ENCODE measurements around the gene WIPF2. TPM values are rescaled to one million over a fixed set of nuclear protein-coding genes. Genes with fewer than 3 reads are reported as not detected.

The WIPF2 gene
- total and polyA plus RNA-seq, 2 experiments from 2014 or later, result 9.2 TPM

DNA sequence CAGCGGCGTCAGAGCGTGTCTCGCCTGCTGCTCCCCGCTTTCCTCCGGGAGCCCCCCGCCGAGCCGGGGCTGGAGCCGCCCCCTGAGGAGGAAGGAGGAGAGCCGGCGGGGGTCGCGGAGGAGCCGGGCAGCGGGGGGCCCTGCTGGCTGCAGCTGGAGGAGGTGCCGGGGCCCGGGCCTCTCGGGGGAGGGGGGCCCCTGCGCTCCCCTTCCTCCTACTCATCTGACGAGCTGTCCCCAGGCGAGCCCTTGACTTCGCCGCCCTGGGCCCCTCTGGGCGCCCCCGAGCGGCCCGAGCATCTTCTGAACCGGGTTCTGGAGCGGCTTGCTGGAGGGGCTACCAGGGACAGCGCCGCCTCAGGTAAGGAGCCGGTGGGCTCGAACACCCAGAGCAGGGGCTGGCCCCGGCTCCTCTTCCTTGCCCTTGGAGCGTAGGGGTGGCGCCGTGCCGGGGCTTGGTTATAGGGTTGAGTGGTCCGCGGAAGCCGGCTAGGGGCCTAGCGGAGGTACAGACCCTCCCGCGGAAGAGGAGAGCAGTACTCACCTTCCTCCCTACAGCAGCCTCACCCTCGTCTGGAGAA lies 41.0 kb upstream of the WIPF2 start:
- H3K9me2 ChIP-seq (ENCODE audit: insufficient read depth), result no peaks in the 10 kb centered on the region
- H3K79me2 ChIP-seq (replicated peaks; ENCODE audit: insufficient read depth), result no peaks in the 10 kb centered on the region
- peak; percentile 69 for ATAC-seq
- H3K4me3 Mint-ChIP-seq, result peak overlapping the region; percentile 67
- no peaks in the 10 kb centered on the region; the same call in 2 of the 3 replicates for H3K9me3 Mint-ChIP-seq
- DNase-seq (ENCODE audit: low spot score), result peak; percentile 78
- H3K27ac Mint-ChIP-seq, result no peak overlapping the region
- H3K4me1 ChIP-seq (ENCODE audit: insufficient read depth), result no peaks in the 10 kb centered on the region; the same call in 1 of the 2 replicates
- no peaks in the 10 kb centered on the region for H3K27me3 ChIP-seq (ENCODE audit: insufficient read depth)
- no peaks in the 10 kb centered on the region for H3K36me3 ChIP-seq (ENCODE audit: insufficient read depth)
- H3K4me1 Mint-ChIP-seq, result peaks cover 32% of the 10 kb centered on the region
- H3K4me2 ChIP-seq, result peak overlapping the region; percentile 99
- no peak overlapping the region for H3K27ac ChIP-seq (ENCODE audit: low read depth)
- peaks cover 15% of the 10 kb centered on the region for H3K27me3 Mint-ChIP-seq (ENCODE audit: insufficient read depth, low read depth, poor library complexity)
- H3K36me3 Mint-ChIP-seq (ENCODE audit: low read depth), result peaks cover 21% of the 10 kb centered on the region
- peaks cover 8% of the 10 kb centered on the region; the same call in 1 of the 2 replicates for H4K20me1 ChIP-seq (replicated peaks; ENCODE audit: insufficient read depth)
- H3K4me3 ChIP-seq, result peak overlapping the region; percentile 90
- no peak overlapping the region for H2AFZ ChIP-seq
- TF ChIP-seq EZH2phosphoT487 (IDR thresholded peaks at IDR 0.05; ENCODE audit: unreplicated experiment), result no peak
- no peak for TF ChIP-seq STAT1 (IDR thresholded peaks at IDR 0.05; ENCODE audit: unreplicated experiment)
- TF ChIP-seq, protein P1, sequence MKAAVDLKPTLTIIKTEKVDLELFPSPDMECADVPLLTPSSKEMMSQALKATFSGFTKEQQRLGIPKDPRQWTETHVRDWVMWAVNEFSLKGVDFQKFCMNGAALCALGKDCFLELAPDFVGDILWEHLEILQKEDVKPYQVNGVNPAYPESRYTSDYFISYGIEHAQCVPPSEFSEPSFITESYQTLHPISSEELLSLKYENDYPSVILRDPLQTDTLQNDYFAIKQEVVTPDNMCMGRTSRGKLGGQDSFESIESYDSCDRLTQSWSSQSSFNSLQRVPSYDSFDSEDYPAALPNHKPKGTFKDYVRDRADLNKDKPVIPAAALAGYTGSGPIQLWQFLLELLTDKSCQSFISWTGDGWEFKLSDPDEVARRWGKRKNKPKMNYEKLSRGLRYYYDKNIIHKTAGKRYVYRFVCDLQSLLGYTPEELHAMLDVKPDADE (IDR thresholded peaks at IDR 0.05), result no peak
- peak; percentile 23 to 52; a peak in 3 of 4 replicates for TF ChIP-seq CTCF (conservative IDR thresholded peaks at IDR 0.05; ENCODE audit: low read depth in 2 of 2)
- TF ChIP-seq REST (IDR thresholded peaks at IDR 0.05; ENCODE audit: unreplicated experiment), result peak; percentile 68
- H3F3A ChIP-seq (replicated peaks; ENCODE audit: low read depth), result peaks cover 11% of the 10 kb centered on the region; the same call in 1 of the 2 replicates

DNA sequence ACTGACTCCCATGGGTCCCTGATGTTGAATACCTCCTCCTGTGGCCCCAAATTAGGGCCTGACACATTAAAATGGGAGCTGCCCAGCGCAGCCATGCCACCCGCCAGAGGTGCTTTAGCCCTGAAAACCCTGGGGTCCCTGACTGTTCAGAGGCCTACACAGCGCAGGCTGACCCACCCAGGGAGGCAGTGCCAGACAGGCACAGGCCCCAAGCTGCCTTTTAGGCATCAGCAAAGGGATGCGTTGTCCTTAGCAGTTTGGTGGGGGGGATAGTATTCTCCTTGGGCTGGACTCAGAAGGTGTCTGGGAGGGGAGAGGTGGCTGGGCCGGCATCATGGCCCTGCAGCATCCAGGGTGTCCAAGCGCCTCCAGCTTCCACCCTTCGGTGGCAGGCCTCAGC lies 40.4 kb upstream of the WIPF2 start:
- H3K36me3 Mint-ChIP-seq (ENCODE audit: low read depth), result peaks cover 16% of the 10 kb centered on the region

More for the DNA sequence above, 40.4 kb upstream of the WIPF2 start:
- H3K9me3 Mint-ChIP-seq, result no peaks in the 10 kb centered on the region; the same call in 2 of the 3 replicates
- no peak overlapping the region for H3K27ac Mint-ChIP-seq
- peak overlapping the region; percentile 67 for H3K4me3 Mint-ChIP-seq
- no peaks in the 10 kb centered on the region for H3K27me3 ChIP-seq (ENCODE audit: insufficient read depth)
- H3K4me1 Mint-ChIP-seq, result peaks cover 32% of the 10 kb centered on the region
- H2AFZ ChIP-seq, result no peak overlapping the region
- DNase-seq (ENCODE audit: low spot score) (no peak), ATAC-seq (no peak; the same call in 2 of the 3 replicates)
- peaks cover 12% of the 10 kb centered on the region for H3K27me3 Mint-ChIP-seq (ENCODE audit: insufficient read depth, low read depth, poor library complexity)
- no peaks in the 10 kb centered on the region for H3K36me3 ChIP-seq (ENCODE audit: insufficient read depth)
- H3K9me2 ChIP-seq (ENCODE audit: insufficient read depth), result no peaks in the 10 kb centered on the region
- no peaks in the 10 kb centered on the region; the same call in 1 of the 2 replicates for H3K4me1 ChIP-seq (ENCODE audit: insufficient read depth)
- H3K27ac ChIP-seq (ENCODE audit: low read depth), result no peak overlapping the region
- H3K79me2 ChIP-seq (replicated peaks; ENCODE audit: insufficient read depth), result no peaks in the 10 kb centered on the region
- no peak for TF ChIP-seq JUNB (IDR thresholded peaks at IDR 0.05; ENCODE audit: unreplicated experiment)
- TF ChIP-seq REST (IDR thresholded peaks at IDR 0.05; ENCODE audit: unreplicated experiment), result no peak
- TF ChIP-seq EZH2 (IDR thresholded peaks at IDR 0.05; ENCODE audit: low read depth, unreplicated experiment), result no peak
- TF ChIP-seq STAT1 (IDR thresholded peaks at IDR 0.05; ENCODE audit: unreplicated experiment), result no peak
- no peak for TF ChIP-seq CTCF (conservative IDR thresholded peaks at IDR 0.05; ENCODE audit: low read depth in 2 of 2)
- TF ChIP-seq CREB1 (CRISPR knock-in tag; IDR thresholded peaks at IDR 0.05; ENCODE audit: low read depth), result no peak
- TF ChIP-seq NANOG (IDR thresholded peaks at IDR 0.05; ENCODE audit: borderline replicate concordance), result no peak
- no peak for TF ChIP-seq EZH2phosphoT487 (IDR thresholded peaks at IDR 0.05; ENCODE audit: unreplicated experiment)
- peak overlapping the region; percentile 99 for H3K4me2 ChIP-seq
- H4K20me1 ChIP-seq (replicated peaks; ENCODE audit: insufficient read depth), result peaks cover 8% of the 10 kb centered on the region; the same call in 1 of the 2 replicates
- H3F3A ChIP-seq (replicated peaks; ENCODE audit: low read depth), result peaks cover 11% of the 10 kb centered on the region; the same call in 1 of the 2 replicates
- H3K4me3 ChIP-seq, result peak overlapping the region; percentile 90
